Stimulated activated CD4-positive, alpha-beta T cell treated with anti-CD3 and anti-CD28 coated beads, Interleukin-15, amount 100 ng/mL, for 1 hour (primary cell): Measurements from ENCODE around the gene DOCK9.
"Not testable (repeated sequence)": the region's sequence is repeated elsewhere in the genome, so short reads cannot be mapped to it uniquely, and the experiment has no call there.

Experiments
- DNase-seq, 2 donors: peaks; one replicate each; pipeline ENCODE4 v3.0.0-alpha.2; 2020; ENCODE audit warnings: low read depth in 1 of 2, low spot score in 1 of 2

The DOCK9 gene

GRCh38 chr13:98778749-98779148 lies 199.1 kb downstream of the DOCK9 start:
- DNase-seq, result no peak

- DNase-seq, result no peak
Measured at GRCh38 chr13:98776644-98777043, 201.2 kb downstream of the DOCK9 start.

- no peak for DNase-seq
Measured at GRCh38 chr13:98775844-98776598, 201.8 kb downstream of the DOCK9 start.

- no peak for DNase-seq
Measured at GRCh38 chr13:98775386-98775785, 202.5 kb downstream of the DOCK9 start.

GRCh38 chr13:98774776-98775175 lies 203.1 kb downstream of the DOCK9 start:
- DNase-seq, result no peak

- no peak for DNase-seq
Measured at GRCh38 chr13:98773921-98774320, 203.9 kb downstream of the DOCK9 start.

- DNase-seq, result no peak
Measured at GRCh38 chr13:98772794-98773452, 204.9 kb downstream of the DOCK9 start.

- DNase-seq, result no peak
Measured at GRCh38 chr13:98771838-98772611, 205.8 kb downstream of the DOCK9 start.

GRCh38 chr13:98769736-98770135 lies 208.1 kb downstream of the DOCK9 start:
- DNase-seq, result no peak

GRCh38 chr13:98768522-98768921 lies 209.3 kb downstream of the DOCK9 start:
- no peak for DNase-seq

GRCh38 chr13:98766697-98767096 lies 211.2 kb downstream of the DOCK9 start:
- no peak for DNase-seq

GRCh38 chr13:98765996-98766519 lies 211.8 kb downstream of the DOCK9 start:
- DNase-seq, result no peak

- DNase-seq, result no peak
Measured at GRCh38 chr13:98761986-98762616, 215.8 kb downstream of the DOCK9 start.

GRCh38 chr13:98761126-98761985 lies 216.5 kb downstream of the DOCK9 start:
- DNase-seq, result no peak

GRCh38 chr13:98755729-98756128 lies 222.1 kb downstream of the DOCK9 start:
- no peak for DNase-seq

GRCh38 chr13:98755116-98755515 lies 222.7 kb downstream of the DOCK9 start:
- DNase-seq, result no peak

GRCh38 chr13:98754468-98754867 lies 223.4 kb downstream of the DOCK9 start:
- DNase-seq, result not testable (repeated sequence)

GRCh38 chr13:98752467-98753290 lies 225.2 kb downstream of the DOCK9 start, which contains the start of gene SLC15A1:
Gene SLC15A1, minus strand, starts transcription at chr13:98752672. Its CDS starts 74 bp downstream, at chr13:98752598.
- no peak for DNase-seq

GRCh38 chr13:98751861-98752466 lies 225.9 kb downstream of the DOCK9 start:
- DNase-seq, result no peak
